IPS DF 19.7 (cell line): Measurements from ENCODE around the gene ZBBX.
"Not testable (repeated sequence)": the region's sequence is repeated elsewhere in the genome, so short reads cannot be mapped to it uniquely, and the experiment has no call there.

Experiments
- DNase-seq: peaks from one replicate; pipeline ENCODE4 v3.0.0-alpha.2; 2013; ENCODE audit warnings: low read depth, low spot score

The ZBBX gene

DNA sequence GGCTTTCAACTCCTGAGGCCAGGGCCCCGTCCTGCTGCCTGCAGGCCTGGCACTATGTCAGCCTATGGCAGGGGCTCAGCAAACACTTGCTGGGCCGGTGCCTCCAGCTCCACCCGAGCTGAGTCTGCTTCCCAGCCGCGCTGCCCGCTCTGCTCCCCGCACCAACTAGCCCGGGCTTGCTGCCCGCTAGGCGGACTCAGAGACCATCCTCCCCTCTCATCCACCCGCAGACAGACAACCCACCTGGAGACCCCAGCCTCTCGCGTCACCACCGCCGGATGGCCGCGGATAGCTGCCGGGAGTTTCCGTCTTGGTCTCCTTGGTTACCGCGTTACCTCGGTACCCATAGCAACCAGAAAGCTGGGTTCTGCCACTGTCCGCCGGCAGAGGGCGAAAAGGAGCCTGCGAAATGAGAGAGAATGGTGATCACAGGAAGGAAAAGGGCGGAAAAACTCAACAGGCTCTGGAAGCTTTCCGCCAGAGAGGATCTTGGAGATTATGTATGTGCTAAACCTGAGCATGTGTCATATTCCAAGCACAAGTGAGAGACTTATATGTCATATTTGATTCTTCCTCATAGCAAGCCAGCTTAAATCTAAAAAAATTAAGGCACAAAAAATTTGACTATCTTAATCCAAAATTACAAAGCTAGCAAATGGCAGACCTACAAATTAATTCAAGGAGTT is at the start of gene ZBBX:
TSS of gene ZBBX (minus strand) at position 294 of the 686 bp plus-strand sequence. CDS start 7,396 bp downstream, outside the sequence.
- DNase-seq = peak; percentile 82

DNA sequence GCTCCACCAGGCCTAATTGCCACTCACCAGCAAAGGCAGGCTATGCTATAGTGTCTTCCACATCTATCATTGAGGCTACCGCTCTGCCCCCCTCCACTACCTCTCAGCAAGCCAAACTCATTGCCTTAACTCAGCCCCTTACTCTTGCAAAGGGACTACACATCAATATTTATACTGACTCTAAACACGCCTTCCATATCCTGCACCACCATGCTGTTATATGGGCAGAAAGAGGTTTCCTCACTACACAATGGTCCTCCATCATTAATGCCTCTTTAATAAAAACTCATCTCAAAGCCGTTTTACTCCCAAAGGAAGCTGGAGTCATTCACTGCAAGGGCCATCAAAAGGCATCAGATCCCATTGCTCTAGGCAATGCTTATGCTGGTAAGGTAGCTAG is 46.9 kb upstream of the ZBBX start:
- DNase-seq = not testable (repeated sequence)

DNA sequence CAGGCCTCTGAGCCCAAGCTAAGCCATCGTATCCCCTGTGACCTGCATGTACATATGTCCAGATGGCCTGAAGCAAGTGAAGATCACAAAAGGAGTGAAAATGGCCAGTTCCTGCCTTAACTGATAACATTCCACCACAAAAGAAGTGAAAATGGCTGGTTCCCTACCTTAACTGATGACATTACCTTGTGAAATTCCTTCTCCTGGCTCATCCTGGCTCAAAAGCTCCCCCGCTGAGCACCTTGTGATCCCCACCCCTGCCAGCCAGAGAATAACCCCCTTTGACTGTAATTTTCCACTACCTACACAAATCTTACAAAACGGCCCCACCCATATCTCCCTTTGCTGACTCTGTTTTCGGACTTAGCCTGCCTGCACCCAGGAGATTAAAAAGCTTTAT is 42.3 kb upstream of the ZBBX start:
- DNase-seq = not testable (repeated sequence)

DNA sequence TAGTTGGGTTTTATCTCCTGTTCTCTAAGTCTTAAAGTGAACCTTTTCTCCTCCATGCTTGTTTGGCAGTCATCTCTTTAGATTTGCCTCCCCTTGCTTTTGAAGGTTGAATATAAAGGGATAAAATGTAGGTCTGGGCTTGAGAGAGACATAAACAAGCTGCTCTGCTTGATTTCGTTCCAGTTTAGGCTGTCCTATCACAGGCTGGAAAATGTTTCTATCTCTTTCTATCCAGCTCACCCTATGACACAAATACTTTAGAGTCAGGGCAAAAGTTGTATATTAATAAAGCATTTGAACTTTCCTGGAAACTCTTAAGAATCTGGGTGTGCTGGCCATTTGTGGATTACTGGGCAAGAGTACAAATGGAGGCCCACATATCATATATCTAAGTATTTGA is 29.5 kb upstream of the ZBBX start:
- DNase-seq = no peak

DNA sequence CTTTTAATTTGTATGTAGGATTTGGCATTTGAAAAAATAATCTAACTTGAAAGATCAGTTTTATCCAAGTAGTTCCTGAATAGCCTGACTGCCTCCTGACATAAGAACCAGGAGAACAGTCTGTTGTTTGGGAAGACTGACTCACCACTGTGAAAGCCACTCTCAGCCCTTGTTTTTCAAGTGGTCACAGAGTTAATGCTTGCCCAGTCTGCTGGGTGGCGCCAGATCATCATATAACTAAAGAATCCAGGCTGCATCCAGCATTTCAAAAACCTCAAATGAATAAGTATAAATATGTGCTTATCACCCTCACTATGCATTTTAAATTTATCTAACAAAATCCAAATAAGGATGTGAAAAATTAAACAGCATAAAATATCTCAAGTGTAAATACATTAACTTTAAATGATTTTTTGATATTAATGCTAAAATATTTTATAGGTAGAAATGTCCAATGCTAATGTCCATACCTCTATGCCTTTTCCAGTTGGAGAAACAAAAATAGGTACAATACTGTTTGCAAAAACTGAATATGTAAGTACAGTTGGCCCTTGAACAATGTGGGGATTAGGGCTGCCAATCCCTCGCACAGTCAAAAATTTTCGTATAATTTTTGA is 26.9 kb upstream of the ZBBX start:
- peak; percentile 17 for DNase-seq

DNA sequence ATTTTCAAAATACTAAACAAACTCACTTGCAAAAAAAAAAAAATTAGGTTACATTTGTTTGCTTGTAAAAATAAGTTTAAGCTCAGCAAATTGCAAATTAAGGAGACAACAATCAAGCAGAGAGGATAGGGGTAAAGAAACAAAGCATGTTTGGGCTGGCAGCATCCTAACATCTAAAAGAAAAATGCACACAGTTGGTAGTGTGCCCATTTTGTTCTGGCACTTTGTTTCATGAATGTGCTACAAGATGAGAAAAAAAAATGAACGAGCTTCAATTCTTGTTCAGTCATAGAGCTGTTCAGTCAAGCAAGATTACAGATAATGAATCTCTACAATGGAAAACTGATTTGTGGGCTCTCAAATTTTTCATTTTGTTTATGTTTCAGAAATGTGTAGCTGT is 17.7 kb upstream of the ZBBX start:
- DNase-seq = no peak

DNA sequence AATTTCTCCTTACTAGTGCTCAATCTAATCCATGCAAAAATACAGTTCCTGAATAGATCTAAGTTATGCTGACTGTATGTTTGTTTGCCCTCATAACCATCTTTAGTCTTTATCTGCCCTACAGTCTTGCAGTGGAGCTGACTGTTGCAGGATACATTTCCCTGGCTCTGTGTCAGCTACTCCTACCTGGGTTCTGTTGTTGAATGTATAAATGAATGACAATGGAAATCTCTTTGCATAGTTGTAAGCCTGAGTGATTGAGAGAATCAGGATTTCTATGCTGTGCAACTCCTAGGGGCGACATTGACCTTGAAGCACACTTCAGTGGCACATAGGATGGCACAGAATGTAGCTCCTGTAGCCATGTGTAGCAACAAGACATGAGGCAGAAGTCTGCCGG is 16.0 kb upstream of the ZBBX start:
- no peak for DNase-seq

- no peak for DNase-seq
Observed at GRCh38 chr3:167394003-167394402, 13.9 kb upstream of the ZBBX start.

- DNase-seq = no peak
Observed at GRCh38 chr3:167382155-167382554, 2.1 kb upstream of the ZBBX start.

GRCh38 chr3:167375478-167375877 is 4.6 kb downstream of the ZBBX start:
- DNase-seq = no peak

GRCh38 chr3:167372138-167372537 is 8.0 kb downstream of the ZBBX start:
- peak; percentile 20 for DNase-seq

- DNase-seq = no peak
Observed at GRCh38 chr3:167361948-167362347, 18.1 kb downstream of the ZBBX start.

DNA sequence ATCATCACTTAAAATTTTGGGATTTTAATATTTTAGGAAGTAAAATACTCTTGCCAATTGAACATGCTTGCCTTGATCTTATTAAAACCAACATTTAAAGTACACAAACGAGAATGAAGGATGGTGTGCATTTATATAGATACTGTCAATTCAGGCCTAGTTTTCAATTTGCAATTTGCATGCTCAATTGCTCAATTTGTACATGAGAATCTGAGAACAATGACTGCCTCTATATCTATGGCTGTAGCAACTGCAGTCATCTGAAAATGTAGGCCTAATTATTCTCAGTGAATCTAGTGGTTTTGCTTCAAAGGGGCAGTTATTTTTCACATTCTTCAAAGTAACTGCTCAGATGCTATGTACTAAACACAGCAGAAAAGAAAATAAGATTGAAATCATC is 18.8 kb downstream of the ZBBX start:
- no peak for DNase-seq

- no peak for DNase-seq
Observed at GRCh38 chr3:167355446-167355845, 24.7 kb downstream of the ZBBX start.

GRCh38 chr3:167354751-167355150 is 25.3 kb downstream of the ZBBX start:
- DNase-seq = no peak

DNA sequence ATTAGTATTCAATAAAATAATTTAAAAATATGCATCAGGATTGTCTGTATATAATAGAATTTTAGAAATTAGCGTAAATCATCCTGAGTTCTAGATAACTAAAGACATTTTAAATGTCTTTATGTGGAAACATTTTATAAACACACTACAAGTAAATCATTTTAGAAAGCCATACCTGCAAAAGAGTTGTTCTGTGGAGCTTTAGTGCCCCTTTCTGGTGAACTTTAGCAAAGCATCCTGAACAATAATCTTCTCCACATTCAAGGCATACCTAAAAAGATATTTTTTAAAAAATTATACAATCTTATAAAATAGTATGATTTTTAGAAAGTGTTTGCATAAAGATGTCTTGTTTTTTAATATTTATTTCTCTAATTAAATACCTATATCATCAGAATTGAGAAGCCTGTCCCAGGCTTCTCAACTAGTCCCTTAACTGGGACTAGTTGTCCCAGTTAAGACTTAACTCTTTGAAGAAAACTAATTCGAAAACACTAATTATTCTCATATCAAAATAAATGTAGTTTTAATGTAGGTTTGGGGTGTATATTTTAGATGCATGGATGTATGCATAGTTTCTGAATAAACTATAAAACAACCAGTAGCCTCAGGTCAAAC is 29.7 kb downstream of the ZBBX start:
- no peak for DNase-seq

DNA sequence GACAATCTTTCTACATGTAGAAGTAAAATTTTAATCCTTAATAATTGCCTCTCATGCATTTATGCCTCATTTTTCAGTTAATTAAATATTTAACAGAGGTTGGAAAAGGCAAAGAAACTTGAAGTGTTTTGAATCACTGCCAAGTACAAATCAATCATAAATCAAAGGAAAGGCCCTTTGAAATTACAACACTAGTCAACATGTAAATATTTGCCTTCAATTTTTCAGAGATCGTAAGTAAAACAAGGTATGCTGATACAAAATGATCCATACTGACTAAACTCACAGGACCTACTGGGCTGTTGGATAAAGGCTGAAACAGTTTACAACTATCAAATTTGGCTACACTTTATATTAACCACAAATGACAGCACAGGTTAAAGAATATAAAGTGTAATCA is 33.9 kb downstream of the ZBBX start:
- DNase-seq = no peak

DNA sequence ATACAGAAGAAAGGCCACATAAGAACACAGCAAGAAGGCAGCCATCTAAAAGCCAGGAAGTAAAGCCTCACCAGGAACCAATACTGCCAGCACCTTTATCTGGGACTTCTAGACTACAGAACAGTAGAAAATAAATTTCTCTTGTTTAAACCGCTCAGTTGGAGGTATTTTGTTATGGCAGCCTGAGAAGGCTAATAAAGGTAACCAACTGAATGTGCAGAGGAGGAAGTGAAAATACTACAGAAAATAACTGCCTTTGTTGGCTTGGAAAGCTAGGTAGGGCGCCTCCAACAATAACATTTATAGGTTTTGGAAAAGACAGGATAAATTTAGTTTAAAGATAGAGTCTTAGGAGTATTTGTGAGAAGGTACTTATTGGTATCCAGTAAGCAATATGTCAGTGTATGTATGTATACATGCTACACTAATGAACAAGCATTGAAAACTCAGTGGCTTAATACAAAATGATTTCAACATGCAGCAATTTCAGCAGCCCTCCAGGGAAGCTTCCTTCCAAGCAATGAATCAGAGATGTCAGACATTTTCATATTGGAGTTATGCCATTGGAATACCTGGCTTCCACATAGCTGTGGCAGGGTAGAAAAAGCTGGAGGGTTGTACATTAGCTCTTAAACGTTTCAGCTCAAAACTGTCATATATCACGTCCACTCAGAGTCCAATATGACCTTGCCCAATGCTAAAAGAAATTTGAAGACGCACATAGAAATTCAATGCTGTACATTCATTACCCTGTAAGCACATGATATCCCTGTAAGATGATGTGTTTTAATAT is 48.9 kb downstream of the ZBBX start:
- no peak for DNase-seq

DNA sequence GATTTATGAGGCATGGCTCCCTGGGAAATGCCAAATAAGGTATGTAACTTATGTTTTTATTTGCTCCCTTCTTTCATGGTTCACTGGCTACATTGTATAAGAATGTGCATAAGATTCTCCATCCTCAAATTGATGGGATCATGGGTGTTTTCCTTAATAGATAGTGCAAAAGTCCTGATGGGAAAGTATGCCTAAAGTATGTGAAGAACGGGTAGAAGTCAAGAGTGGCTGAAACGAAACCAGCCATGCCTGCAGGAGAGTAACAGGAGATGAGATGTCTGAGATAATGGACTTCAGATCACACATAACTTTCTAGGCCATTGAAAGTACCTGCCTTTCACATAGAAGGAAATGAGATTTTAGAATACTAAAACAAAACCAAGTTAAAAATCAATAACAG is 56.5 kb downstream of the ZBBX start:
- DNase-seq = no peak

DNA sequence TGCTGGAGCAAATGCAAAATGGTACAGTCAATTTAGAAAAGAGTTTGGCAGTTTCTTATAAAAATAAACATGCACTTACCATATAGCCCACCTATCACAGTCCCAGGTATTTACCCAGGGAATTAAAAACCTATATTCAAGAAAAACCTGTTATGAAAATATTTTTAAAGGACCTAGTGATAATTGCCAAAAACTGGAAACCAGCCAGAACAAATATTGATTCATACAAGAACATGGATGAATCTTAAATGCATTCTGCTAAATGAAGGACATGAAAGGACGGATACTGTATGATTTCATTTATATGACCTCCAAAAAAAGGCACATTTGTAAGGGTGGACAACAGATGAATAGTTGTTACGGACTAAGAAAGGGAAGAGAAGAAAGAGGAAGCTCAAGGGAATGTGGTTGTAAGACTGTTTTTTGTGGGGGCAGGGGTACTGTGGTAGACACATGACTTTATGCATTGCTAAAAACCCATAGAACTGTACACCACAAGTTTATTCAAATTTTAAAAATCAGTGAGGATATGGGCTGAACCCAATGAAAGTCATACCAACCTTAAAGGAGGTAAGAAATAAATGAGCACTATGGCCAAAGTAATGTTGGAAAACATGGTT is 61.0 kb downstream of the ZBBX start:
- no peak for DNase-seq

DNA sequence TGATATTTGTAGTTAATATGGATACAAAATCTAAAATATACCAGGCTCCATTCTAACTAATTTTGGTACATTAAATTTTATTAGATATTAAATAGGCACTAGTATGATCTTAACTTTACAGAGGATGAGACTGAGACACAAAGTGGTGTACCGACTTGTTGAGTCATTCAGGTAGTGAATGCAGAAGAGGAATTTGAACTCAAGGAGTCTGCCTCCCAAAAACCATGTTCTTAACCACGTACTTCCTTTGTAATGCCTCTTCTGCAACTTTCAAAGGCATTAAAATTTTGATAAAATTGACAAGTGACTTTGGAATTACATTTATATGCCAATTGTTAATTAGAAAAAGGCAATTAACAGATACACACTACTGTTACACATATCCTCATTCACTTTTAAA is 61.8 kb downstream of the ZBBX start:
- DNase-seq = no peak

DNA sequence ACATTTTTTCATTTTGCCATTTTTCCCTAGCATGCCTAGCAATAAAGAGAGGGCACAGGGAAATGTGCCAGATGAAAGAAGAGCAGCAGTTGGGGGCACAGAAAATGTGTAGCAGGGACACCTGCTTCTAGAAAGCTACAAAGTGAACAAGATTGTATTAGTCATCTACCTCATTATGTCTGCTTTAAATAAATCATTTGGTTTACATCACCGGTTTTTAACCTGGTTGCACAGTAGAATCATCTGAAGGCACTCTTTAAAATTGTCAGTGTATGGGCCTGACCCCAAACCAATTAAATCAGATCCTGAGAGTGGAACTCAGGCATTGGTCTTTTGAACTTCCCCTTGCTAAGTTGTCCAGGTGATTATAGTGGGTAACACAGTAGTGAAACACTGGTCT is 73.8 kb downstream of the ZBBX start:
- no peak for DNase-seq
